ENCODE results near the gene OTOL1.

OTOL1 gene

GRCh38 chr3:161540594-161540993, 44.0 kb downstream of the OTOL1 start:
- no peak for DNase-seq (ENCODE audit: low read depth in 2 of 2)

- DNase-seq (ENCODE audit: low read depth in 2 of 2): no peak
Measured at GRCh38 chr3:161545824-161546223, 49.2 kb downstream of the OTOL1 start.

- DNase-seq (ENCODE audit: low read depth in 2 of 2): no peak
Measured at GRCh38 chr3:161548301-161548700, 51.7 kb downstream of the OTOL1 start.

GRCh38 chr3:161549261-161549660, 52.7 kb downstream of the OTOL1 start:
- no peak for DNase-seq (ENCODE audit: low read depth in 2 of 2)

- no peak for DNase-seq (ENCODE audit: low read depth in 2 of 2)
Measured at GRCh38 chr3:161550491-161551195, 54.0 kb downstream of the OTOL1 start.

- DNase-seq (ENCODE audit: low read depth in 2 of 2): no peak
Measured at GRCh38 chr3:161551697-161552096, 55.1 kb downstream of the OTOL1 start.

- DNase-seq (ENCODE audit: low read depth in 2 of 2): no peak
Measured at GRCh38 chr3:161552984-161553560, 56.5 kb downstream of the OTOL1 start.

All from stimulated activated CD8-positive, alpha-beta memory T cell treated with anti-CD3 and anti-CD28 coated beads, Interleukin-7, amount 100 ng/mL, for 1 hour (primary cell).